ENCODE results near the gene EFNB1. TPM values are rescaled to one million over a fixed set of nuclear protein-coding genes. Genes with fewer than 3 reads are reported as not detected.
"Not testable (repeated sequence)": the region's sequence is repeated elsewhere in the genome, so short reads cannot be mapped to it uniquely, and the experiment has no call there.

The EFNB1 gene
- polyA plus RNA-seq (2012; ENCODE audit: missing spikeins): 0.42 TPM

- FAIRE-seq: peak; percentile 5
- peak; percentile 34; the same call in 1 of the 2 replicates for TF ChIP-seq POLR2A (IDR thresholded peaks at IDR 0.05; ENCODE audit: low read depth, low read length)
- TF ChIP-seq TAF1 (IDR thresholded peaks at IDR 0.05; ENCODE audit: borderline replicate concordance, low read depth, low read length): no peak
- DNase-seq (ENCODE audit: insufficient read length): peak; percentile 66
Observed at GRCh38 chrX:68828740-68829581, at the start of gene EFNB1. Gene EFNB1, plus strand, starts transcription at chrX:68829021. Its CDS starts 756 bp downstream, at chrX:68829777.

- not testable (repeated sequence) for DNase-seq (ENCODE audit: insufficient read length); FAIRE-seq
Observed at GRCh38 chrX:68781295-68781694, 47.5 kb upstream of the EFNB1 start.

- TF ChIP-seq POLR2AphosphoS5 (IDR thresholded peaks at IDR 0.05; ENCODE audit: low read depth, low read length) (no peak), TAF1 (IDR thresholded peaks at IDR 0.05; ENCODE audit: borderline replicate concordance, low read depth, low read length) (no peak), POLR2A (IDR thresholded peaks at IDR 0.05; ENCODE audit: low read depth, low read length) (no peak)
- DNase-seq (ENCODE audit: insufficient read length) (no peak), FAIRE-seq (no peak)
Observed at GRCh38 chrX:68784816-68785215, 44.0 kb upstream of the EFNB1 start.

GRCh38 chrX:68786581-68786980, 42.2 kb upstream of the EFNB1 start:
- DNase-seq (ENCODE audit: insufficient read length); FAIRE-seq: not testable (repeated sequence)

GRCh38 chrX:68789966-68790365, 38.9 kb upstream of the EFNB1 start:
- FAIRE-seq (no peak), DNase-seq (ENCODE audit: insufficient read length) (no peak)
- TF ChIP-seq POLR2A (IDR thresholded peaks at IDR 0.05; ENCODE audit: low read depth, low read length) (no peak), POLR2AphosphoS5 (IDR thresholded peaks at IDR 0.05; ENCODE audit: low read depth, low read length) (no peak), TAF1 (IDR thresholded peaks at IDR 0.05; ENCODE audit: borderline replicate concordance, low read depth, low read length) (no peak)

GRCh38 chrX:68792083-68792482, 36.7 kb upstream of the EFNB1 start:
- DNase-seq (ENCODE audit: insufficient read length): no peak
- no peak for FAIRE-seq
- TF ChIP-seq POLR2A (IDR thresholded peaks at IDR 0.05; ENCODE audit: low read depth, low read length) (no peak), POLR2AphosphoS5 (IDR thresholded peaks at IDR 0.05; ENCODE audit: low read depth, low read length) (no peak), TAF1 (IDR thresholded peaks at IDR 0.05; ENCODE audit: borderline replicate concordance, low read depth, low read length) (no peak)

- no peak for DNase-seq (ENCODE audit: insufficient read length)
- FAIRE-seq: no peak
- TF ChIP-seq POLR2AphosphoS5 (IDR thresholded peaks at IDR 0.05; ENCODE audit: low read depth, low read length) (no peak), TAF1 (IDR thresholded peaks at IDR 0.05; ENCODE audit: borderline replicate concordance, low read depth, low read length) (no peak), POLR2A (IDR thresholded peaks at IDR 0.05; ENCODE audit: low read depth, low read length) (no peak)
Observed at GRCh38 chrX:68794461-68794860, 34.4 kb upstream of the EFNB1 start.

GRCh38 chrX:68795741-68796140, 33.1 kb upstream of the EFNB1 start:
- DNase-seq (ENCODE audit: insufficient read length) (no peak), FAIRE-seq (no peak)
- TF ChIP-seq POLR2A (IDR thresholded peaks at IDR 0.05; ENCODE audit: low read depth, low read length) (no peak), TAF1 (IDR thresholded peaks at IDR 0.05; ENCODE audit: borderline replicate concordance, low read depth, low read length) (no peak), POLR2AphosphoS5 (IDR thresholded peaks at IDR 0.05; ENCODE audit: low read depth, low read length) (no peak)

- FAIRE-seq; DNase-seq (ENCODE audit: insufficient read length): not testable (repeated sequence)
Observed at GRCh38 chrX:68798400-68798799, 30.4 kb upstream of the EFNB1 start.

GRCh38 chrX:68801737-68802290, 27.0 kb upstream of the EFNB1 start:
- no peak for DNase-seq (ENCODE audit: insufficient read length)
- no peak for TF ChIP-seq TAF1 (IDR thresholded peaks at IDR 0.05; ENCODE audit: borderline replicate concordance, low read depth, low read length)
- FAIRE-seq: no peak

- FAIRE-seq (peak; percentile 63), DNase-seq (ENCODE audit: insufficient read length) (no peak)
- TF ChIP-seq POLR2AphosphoS5 (IDR thresholded peaks at IDR 0.05; ENCODE audit: low read depth, low read length) (no peak), POLR2A (IDR thresholded peaks at IDR 0.05; ENCODE audit: low read depth, low read length) (no peak), TAF1 (IDR thresholded peaks at IDR 0.05; ENCODE audit: borderline replicate concordance, low read depth, low read length) (no peak)
Observed at GRCh38 chrX:68807818-68808217, 21.0 kb upstream of the EFNB1 start.

- DNase-seq (ENCODE audit: insufficient read length): no peak
- FAIRE-seq: no peak
- TF ChIP-seq POLR2A (IDR thresholded peaks at IDR 0.05; ENCODE audit: low read depth, low read length) (no peak), POLR2AphosphoS5 (IDR thresholded peaks at IDR 0.05; ENCODE audit: low read depth, low read length) (no peak), TAF1 (IDR thresholded peaks at IDR 0.05; ENCODE audit: borderline replicate concordance, low read depth, low read length) (no peak)
Observed at GRCh38 chrX:68808686-68809357, 20.0 kb upstream of the EFNB1 start.
